ENCODE results near the gene DUT. TPM values are rescaled to one million over a fixed set of nuclear protein-coding genes. Genes with fewer than 3 reads are reported as not detected.
"Not testable (repeated sequence)": the region's sequence is repeated elsewhere in the genome, so short reads cannot be mapped to it uniquely, and the experiment has no call there.

The DUT gene
- total RNA-seq, 1 experiment from 2014 or later, result 130 TPM

DNA sequence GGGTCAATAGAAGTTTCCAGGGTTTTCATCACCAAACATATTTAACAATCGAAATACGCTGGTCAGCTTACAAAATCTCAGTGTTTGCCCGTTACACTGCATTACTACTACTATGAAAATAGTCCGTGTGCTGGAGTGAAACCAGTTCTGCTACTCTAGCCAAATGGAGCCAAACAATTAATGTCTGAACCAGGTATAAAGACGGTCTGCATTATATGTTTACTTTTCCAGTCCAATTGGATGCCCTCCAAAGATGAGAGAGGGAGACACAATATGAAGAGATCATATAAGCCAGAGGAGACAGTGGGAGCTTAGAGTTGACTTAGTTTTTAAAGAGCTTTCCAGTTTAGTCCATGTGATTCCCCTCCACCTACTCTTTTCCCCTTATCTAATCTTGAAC is 6.3 kb upstream of the DUT start (continued):
- TF ChIP-seq, protein P1, sequence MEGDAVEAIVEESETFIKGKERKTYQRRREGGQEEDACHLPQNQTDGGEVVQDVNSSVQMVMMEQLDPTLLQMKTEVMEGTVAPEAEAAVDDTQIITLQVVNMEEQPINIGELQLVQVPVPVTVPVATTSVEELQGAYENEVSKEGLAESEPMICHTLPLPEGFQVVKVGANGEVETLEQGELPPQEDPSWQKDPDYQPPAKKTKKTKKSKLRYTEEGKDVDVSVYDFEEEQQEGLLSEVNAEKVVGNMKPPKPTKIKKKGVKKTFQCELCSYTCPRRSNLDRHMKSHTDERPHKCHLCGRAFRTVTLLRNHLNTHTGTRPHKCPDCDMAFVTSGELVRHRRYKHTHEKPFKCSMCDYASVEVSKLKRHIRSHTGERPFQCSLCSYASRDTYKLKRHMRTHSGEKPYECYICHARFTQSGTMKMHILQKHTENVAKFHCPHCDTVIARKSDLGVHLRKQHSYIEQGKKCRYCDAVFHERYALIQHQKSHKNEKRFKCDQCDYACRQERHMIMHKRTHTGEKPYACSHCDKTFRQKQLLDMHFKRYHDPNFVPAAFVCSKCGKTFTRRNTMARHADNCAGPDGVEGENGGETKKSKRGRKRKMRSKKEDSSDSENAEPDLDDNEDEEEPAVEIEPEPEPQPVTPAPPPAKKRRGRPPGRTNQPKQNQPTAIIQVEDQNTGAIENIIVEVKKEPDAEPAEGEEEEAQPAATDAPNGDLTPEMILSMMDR (IDR thresholded peaks at IDR 0.05 in 2 of 3, conservative IDR thresholded peaks at IDR 0.05 in 1 of 3; ENCODE audit: borderline replicate concordance in 1 of 3, insufficient read depth in 1 of 3, low read depth in 2 of 3, low read length in 2 of 3), result no peak
- TF ChIP-seq SP1 (IDR thresholded peaks at IDR 0.05; ENCODE audit: low read depth), result no peak
- no peak for TF ChIP-seq ZNF274 (IDR thresholded peaks at IDR 0.05; ENCODE audit: low read depth, low read length)
- TF ChIP-seq, protein P2, sequence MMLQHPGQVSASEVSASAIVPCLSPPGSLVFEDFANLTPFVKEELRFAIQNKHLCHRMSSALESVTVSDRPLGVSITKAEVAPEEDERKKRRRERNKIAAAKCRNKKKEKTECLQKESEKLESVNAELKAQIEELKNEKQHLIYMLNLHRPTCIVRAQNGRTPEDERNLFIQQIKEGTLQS (IDR thresholded peaks at IDR 0.05), result no peak
- no peak for TF ChIP-seq SIN3A (IDR thresholded peaks at IDR 0.05; ENCODE audit: low read depth)

DNA sequence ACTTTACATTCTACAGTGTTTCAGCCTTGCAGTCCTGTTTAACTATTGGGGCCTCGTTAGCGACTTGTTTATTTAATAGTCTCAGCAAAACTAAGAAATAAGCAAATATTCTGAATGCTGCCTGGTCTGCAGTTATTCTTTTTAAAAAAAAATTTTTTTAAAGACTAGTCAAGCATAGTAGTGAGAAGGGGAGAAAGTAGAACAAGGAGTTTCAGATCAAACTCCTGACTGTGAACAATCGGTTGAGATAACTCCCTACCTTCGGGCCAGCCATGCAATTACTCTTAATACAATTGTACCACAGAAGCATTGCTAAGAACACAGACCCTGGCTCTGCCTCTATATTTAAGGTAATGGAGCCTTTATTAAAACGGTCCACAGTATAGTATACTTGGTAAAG is 5.8 kb upstream of the DUT start:
- no peak overlapping the region for H3K27ac ChIP-seq (ENCODE audit: low read depth, low read length)
- no peak overlapping the region for H3K4me2 ChIP-seq (ENCODE audit: low read length)
- H4K20me1 ChIP-seq (ENCODE audit: insufficient read depth), result no peaks in the 10 kb centered on the region
- intact Hi-C loops (cut with micrococcal nuclease), result no loop called here
- no peaks in the 10 kb centered on the region for H3K9me3 ChIP-seq (ENCODE audit: control insufficient read depth in 1 of 2, insufficient read depth in 1 of 2, low read depth in 1 of 2, low read length in 2 of 2)
- no peak overlapping the region for H3K4me3 ChIP-seq (replicated peaks in 1 of 2; ENCODE audit: low read depth in 1 of 2, low read length in 2 of 2)
- ChIA-PET CTCF (no interaction called here), POLR2A (interaction anchor here (1.3 kb wide), 1 partner anchor 14 kb away, joined by 4 read pairs; no protein-coding TSS in a partner anchor), RAD21 (ENCODE audit: low non-redundant PET in 1 of 2, low total read pairs in 2 of 2, uncharacterized antibody in 2 of 2, unreplicated experiment in 2 of 2) (no interaction called here)
- no peaks in the 10 kb centered on the region for H3K27me3 ChIP-seq (ENCODE audit: insufficient read depth, low read length)
- peaks cover 7% of the 10 kb centered on the region for H3K79me2 ChIP-seq (ENCODE audit: insufficient read depth, low read length)
- H2AFZ ChIP-seq (ENCODE audit: low read depth, low read length, poor library complexity, severe bottlenecking), result no peak overlapping the region
- TF ChIP-seq ZNF274 (IDR thresholded peaks at IDR 0.05; ENCODE audit: low read depth, low read length), result no peak
- no peak overlapping the region for H3K9ac ChIP-seq (ENCODE audit: low read length)
- H3K4me1 ChIP-seq (ENCODE audit: control insufficient read depth in 1 of 2, insufficient read depth in 2 of 2, low read length in 2 of 2), result peaks cover 6 to 7% of the 10 kb centered on the region in 2 experiments; a peak in 3 of 4 replicates
- no TSS peak for BruUV-seq (replicated peaks)
- ATAC-seq, result no peak
- no peaks in the 10 kb centered on the region for H3K36me3 ChIP-seq (ENCODE audit: control insufficient read depth in 1 of 2, insufficient read depth in 2 of 2, low read length in 2 of 2)
- no peaks in the 10 kb centered on the region for H3K9me2 ChIP-seq (ENCODE audit: insufficient read depth)
- DNase-seq (ENCODE audit: low read depth, low spot score), result no peak

DNA sequence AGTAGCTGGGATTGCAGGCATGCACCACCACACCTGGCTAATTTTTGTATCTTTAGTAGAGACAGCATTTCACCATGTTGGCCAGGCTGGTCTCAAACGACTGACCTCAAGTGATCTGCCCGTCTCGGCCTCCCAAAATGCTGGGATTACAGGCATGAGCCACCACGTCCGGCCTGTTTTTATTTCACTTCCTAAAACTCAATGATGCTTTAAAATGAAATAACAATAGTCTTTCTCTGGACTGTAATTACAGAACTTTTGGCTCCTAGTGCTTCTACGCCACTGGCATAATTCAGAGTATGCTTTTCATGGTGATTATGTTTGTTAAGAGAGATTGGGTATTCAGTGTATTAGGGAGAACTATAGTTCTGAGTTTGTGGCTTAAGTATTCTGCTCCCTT is 5.0 kb upstream of the DUT start:
- H3K36me3 ChIP-seq (ENCODE audit: control insufficient read depth in 1 of 2, insufficient read depth in 2 of 2, low read length in 2 of 2); RAD21 ChIA-PET (ENCODE audit: low non-redundant PET in 1 of 2, low total read pairs in 2 of 2, uncharacterized antibody in 2 of 2, unreplicated experiment in 2 of 2); H3K27ac ChIP-seq (ENCODE audit: low read depth, low read length); H3K4me3 ChIP-seq (replicated peaks in 1 of 2; ENCODE audit: low read depth in 1 of 2, low read length in 2 of 2); H3K9me3 ChIP-seq (ENCODE audit: control insufficient read depth in 1 of 2, insufficient read depth in 1 of 2, low read depth in 1 of 2, low read length in 2 of 2); DNase-seq (ENCODE audit: low read depth, low spot score); intact Hi-C loops (cut with micrococcal nuclease); CTCF ChIA-PET; H3K27me3 ChIP-seq (ENCODE audit: insufficient read depth, low read length); H3K9me2 ChIP-seq (ENCODE audit: insufficient read depth); H2AFZ ChIP-seq (ENCODE audit: low read depth, low read length, poor library complexity, severe bottlenecking); POLR2A ChIA-PET; ATAC-seq; H3K4me1 ChIP-seq (ENCODE audit: control insufficient read depth in 1 of 2, insufficient read depth in 2 of 2, low read length in 2 of 2); H3K9ac ChIP-seq (ENCODE audit: low read length); H4K20me1 ChIP-seq (ENCODE audit: insufficient read depth); H3K4me2 ChIP-seq (ENCODE audit: low read length); BruUV-seq (replicated peaks): not testable (repeated sequence)
- H3K79me2 ChIP-seq (ENCODE audit: insufficient read depth, low read length), result peaks cover 12% of the 10 kb centered on the region
